Measurements from ENCODE around the gene SCN5A. TPM values are rescaled to one million over a fixed set of nuclear protein-coding genes. Genes with fewer than 3 reads are reported as not detected.

Gene SCN5A
- total RNA-seq, 1 experiment from 2014 or later: 13.6 TPM

- ChIA-PET CTCF (interaction anchor here (1.4 kb wide), 1 partner anchor 78 kb away, joined by 4 read pairs; no protein-coding TSS in a partner anchor), POLR2A (no interaction called here)
- ATAC-seq (no peak), DNase-seq (ENCODE audit: low spot score) (no peak)
- TF ChIP-seq, protein P1, sequence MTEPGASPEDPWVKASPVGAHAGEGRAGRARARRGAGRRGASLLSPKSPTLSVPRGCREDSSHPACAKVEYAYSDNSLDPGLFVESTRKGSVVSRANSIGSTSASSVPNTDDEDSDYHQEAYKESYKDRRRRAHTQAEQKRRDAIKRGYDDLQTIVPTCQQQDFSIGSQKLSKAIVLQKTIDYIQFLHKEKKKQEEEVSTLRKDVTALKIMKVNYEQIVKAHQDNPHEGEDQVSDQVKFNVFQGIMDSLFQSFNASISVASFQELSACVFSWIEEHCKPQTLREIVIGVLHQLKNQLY (CRISPR knock-in tag; IDR thresholded peaks at IDR 0.05): no peak
- TF ChIP-seq AFF4 (CRISPR knock-in tag; IDR thresholded peaks at IDR 0.05; ENCODE audit: borderline replicate concordance): no peak
- no peak for TF ChIP-seq FOXP1 (CRISPR knock-in tag; IDR thresholded peaks at IDR 0.05; ENCODE audit: borderline replicate concordance)
- TF ChIP-seq, protein P2, sequence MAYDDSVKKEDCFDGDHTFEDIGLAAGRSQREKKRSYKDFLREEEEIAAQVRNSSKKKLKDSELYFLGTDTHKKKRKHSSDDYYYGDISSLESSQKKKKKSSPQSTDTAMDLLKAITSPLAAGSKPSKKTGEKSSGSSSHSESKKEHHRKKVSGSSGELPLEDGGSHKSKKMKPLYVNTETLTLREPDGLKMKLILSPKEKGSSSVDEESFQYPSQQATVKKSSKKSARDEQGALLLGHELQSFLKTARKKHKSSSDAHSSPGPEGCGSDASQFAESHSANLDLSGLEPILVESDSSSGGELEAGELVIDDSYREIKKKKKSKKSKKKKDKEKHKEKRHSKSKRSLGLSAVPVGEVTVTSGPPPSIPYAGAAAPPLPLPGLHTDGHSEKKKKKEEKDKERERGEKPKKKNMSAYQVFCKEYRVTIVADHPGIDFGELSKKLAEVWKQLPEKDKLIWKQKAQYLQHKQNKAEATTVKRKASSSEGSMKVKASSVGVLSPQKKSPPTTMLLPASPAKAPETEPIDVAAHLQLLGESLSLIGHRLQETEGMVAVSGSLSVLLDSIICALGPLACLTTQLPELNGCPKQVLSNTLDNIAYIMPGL (CRISPR knock-in tag; IDR thresholded peaks at IDR 0.05): no peak
- no peak for TF ChIP-seq ZNF671 (CRISPR knock-in tag; IDR thresholded peaks at IDR 0.05)
- TF ChIP-seq IRF2 (CRISPR knock-in tag; IDR thresholded peaks at IDR 0.05; ENCODE audit: borderline replicate concordance, low read depth): no peak
- no peak for TF ChIP-seq RORB (CRISPR knock-in tag; IDR thresholded peaks at IDR 0.05)
- no peak for TF ChIP-seq TP53 (CRISPR knock-in tag; IDR thresholded peaks at IDR 0.05)
- TF ChIP-seq NFYB (CRISPR knock-in tag; conservative IDR thresholded peaks at IDR 0.05; ENCODE audit: low read depth): no peak
- no peak for TF ChIP-seq SP1 (CRISPR knock-in tag; conservative IDR thresholded peaks at IDR 0.05)
- Mint-ChIP-seq H3K27me3 (ENCODE audit: low read depth) (no peaks in the 10 kb centered on the region), H3K4me1 (no peaks in the 10 kb centered on the region), H3K4me3 (no peak overlapping the region), H3K27ac (no peak overlapping the region), H3K9me3 (no peaks in the 10 kb centered on the region), H3K36me3 (no peaks in the 10 kb centered on the region)
These were observed 42.9 kb downstream of the SCN5A start for GRCh38 chr3:38606561-38606960.

GRCh38 chr3:38605981-38606380, 43.5 kb downstream of the SCN5A start:
- ChIA-PET POLR2A (no interaction called here), CTCF (interaction anchor here (1.2 kb wide), 1 partner anchor 84 kb away, joined by 5 read pairs; no protein-coding TSS in a partner anchor)
- DNase-seq (ENCODE audit: low spot score) (no peak), ATAC-seq (no peak)
- H3K9me3 Mint-ChIP-seq: peaks cover 4% of the 10 kb centered on the region
- no peaks in the 10 kb centered on the region for H3K4me1 Mint-ChIP-seq
- no peaks in the 10 kb centered on the region for H3K27me3 Mint-ChIP-seq (ENCODE audit: low read depth)
- H3K36me3 Mint-ChIP-seq: peaks cover 5% of the 10 kb centered on the region; the same call in 1 of the 2 replicates
- no peak overlapping the region for H3K4me3 Mint-ChIP-seq
- H3K27ac Mint-ChIP-seq: no peak overlapping the region
- TF ChIP-seq OVOL2 (CRISPR knock-in tag; IDR thresholded peaks at IDR 0.05; ENCODE audit: borderline replicate concordance) (no peak), CREB1 (CRISPR knock-in tag; IDR thresholded peaks at IDR 0.05) (no peak), CDX4 (CRISPR knock-in tag; IDR thresholded peaks at IDR 0.05; ENCODE audit: borderline replicate concordance) (no peak), JUN (CRISPR knock-in tag; IDR thresholded peaks at IDR 0.05) (no peak)
- TF ChIP-seq, protein P1 (CRISPR knock-in tag; IDR thresholded peaks at IDR 0.05): no peak

DNA sequence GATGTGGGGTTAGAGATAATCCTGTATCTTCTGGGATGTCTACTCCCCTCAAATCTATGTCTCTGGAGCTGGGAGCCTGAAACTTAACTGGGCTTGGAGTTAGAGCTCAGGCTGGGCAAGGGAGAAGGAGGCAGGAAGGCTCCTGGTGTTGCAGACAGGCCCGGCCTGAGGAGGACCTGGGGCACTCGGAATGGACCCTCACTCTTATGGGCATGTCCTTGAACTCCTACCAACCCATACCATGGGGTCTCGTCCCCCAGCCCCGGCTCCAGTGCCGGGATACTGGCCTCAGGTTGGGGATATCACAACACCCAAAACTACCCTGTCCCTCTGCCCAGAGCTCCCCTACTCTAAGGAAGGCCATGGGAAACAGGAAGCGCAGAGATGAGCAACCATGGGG, 45.2 kb downstream of the SCN5A start:
- Mint-ChIP-seq H3K4me3 (no peak overlapping the region), H3K36me3 (peaks cover 7% of the 10 kb centered on the region; the same call in 1 of the 2 replicates), H3K27ac (no peak overlapping the region), H3K27me3 (ENCODE audit: low read depth) (no peaks in the 10 kb centered on the region), H3K9me3 (peaks cover 10% of the 10 kb centered on the region), H3K4me1 (no peaks in the 10 kb centered on the region)
- ChIA-PET CTCF (no interaction called here), POLR2A (no interaction called here)
- ATAC-seq (no peak), DNase-seq (ENCODE audit: low spot score) (no peak)
- TF ChIP-seq GRHL2 (CRISPR knock-in tag; IDR thresholded peaks at IDR 0.05; ENCODE audit: insufficient replicate concordance, severe bottlenecking) (no peak), ELF4 (CRISPR knock-in tag; IDR thresholded peaks at IDR 0.05; ENCODE audit: low read depth) (no peak), ZNF317 (CRISPR knock-in tag; IDR thresholded peaks at IDR 0.05; ENCODE audit: borderline replicate concordance, low read depth) (no peak), RELA (CRISPR knock-in tag; IDR thresholded peaks at IDR 0.05; ENCODE audit: borderline replicate concordance) (no peak), NFYB (CRISPR knock-in tag; conservative IDR thresholded peaks at IDR 0.05; ENCODE audit: low read depth) (no peak), ETV6 (CRISPR knock-in tag; IDR thresholded peaks at IDR 0.05) (no peak), CREM (CRISPR knock-in tag; IDR thresholded peaks at IDR 0.05) (no peak)
- TF ChIP-seq, protein P3, sequence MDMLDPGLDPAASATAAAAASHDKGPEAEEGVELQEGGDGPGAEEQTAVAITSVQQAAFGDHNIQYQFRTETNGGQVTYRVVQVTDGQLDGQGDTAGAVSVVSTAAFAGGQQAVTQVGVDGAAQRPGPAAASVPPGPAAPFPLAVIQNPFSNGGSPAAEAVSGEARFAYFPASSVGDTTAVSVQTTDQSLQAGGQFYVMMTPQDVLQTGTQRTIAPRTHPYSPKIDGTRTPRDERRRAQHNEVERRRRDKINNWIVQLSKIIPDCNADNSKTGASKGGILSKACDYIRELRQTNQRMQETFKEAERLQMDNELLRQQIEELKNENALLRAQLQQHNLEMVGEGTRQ (CRISPR knock-in tag; IDR thresholded peaks at IDR 0.05): no peak
- TF ChIP-seq, protein P4, sequence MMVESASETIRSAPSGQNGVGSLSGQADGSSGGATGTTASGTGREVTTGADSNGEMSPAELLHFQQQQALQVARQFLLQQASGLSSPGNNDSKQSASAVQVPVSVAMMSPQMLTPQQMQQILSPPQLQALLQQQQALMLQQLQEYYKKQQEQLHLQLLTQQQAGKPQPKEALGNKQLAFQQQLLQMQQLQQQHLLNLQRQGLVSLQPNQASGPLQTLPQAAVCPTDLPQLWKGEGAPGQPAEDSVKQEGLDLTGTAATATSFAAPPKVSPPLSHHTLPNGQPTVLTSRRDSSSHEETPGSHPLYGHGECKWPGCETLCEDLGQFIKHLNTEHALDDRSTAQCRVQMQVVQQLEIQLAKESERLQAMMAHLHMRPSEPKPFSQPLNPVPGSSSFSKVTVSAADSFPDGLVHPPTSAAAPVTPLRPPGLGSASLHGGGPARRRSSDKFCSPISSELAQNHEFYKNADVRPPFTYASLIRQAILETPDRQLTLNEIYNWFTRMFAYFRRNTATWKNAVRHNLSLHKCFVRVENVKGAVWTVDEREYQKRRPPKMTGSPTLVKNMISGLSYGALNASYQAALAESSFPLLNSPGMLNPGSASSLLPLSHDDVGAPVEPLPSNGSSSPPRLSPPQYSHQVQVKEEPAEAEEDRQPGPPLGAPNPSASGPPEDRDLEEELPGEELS (CRISPR knock-in tag; IDR thresholded peaks at IDR 0.05): no peak

All from WTC11 (cell line).